ENCODE data around the gene SPRY2.

SPRY2 gene

GRCh38 chr13:80313668-80314256, 27.2 kb downstream of the SPRY2 start:
- no peak for DNase-seq (ENCODE audit: low read depth, low spot score)

GRCh38 chr13:80312967-80313366, 28.0 kb downstream of the SPRY2 start:
- no peak for DNase-seq (ENCODE audit: low read depth, low spot score)

- no peak for DNase-seq (ENCODE audit: low read depth, low spot score)
These were observed 28.8 kb downstream of the SPRY2 start for GRCh38 chr13:80312012-80312704.

- no peak for DNase-seq (ENCODE audit: low read depth, low spot score)
These were observed 31.0 kb downstream of the SPRY2 start for GRCh38 chr13:80309926-80310325.

- no peak for DNase-seq (ENCODE audit: low read depth, low spot score)
These were observed 33.4 kb downstream of the SPRY2 start for GRCh38 chr13:80307401-80307987.

- DNase-seq (ENCODE audit: low read depth, low spot score) = no peak
These were observed 34.5 kb downstream of the SPRY2 start for GRCh38 chr13:80306337-80306972.

GRCh38 chr13:80305737-80306136, 35.2 kb downstream of the SPRY2 start:
- no peak for DNase-seq (ENCODE audit: low read depth, low spot score)

GRCh38 chr13:80303225-80303811, 37.6 kb downstream of the SPRY2 start:
- DNase-seq (ENCODE audit: low read depth, low spot score) = no peak

GRCh38 chr13:80299046-80299445, 41.9 kb downstream of the SPRY2 start:
- DNase-seq (ENCODE audit: low read depth, low spot score) = no peak

GRCh38 chr13:80297503-80297902, 43.4 kb downstream of the SPRY2 start:
- DNase-seq (ENCODE audit: low read depth, low spot score) = no peak

GRCh38 chr13:80297094-80297493, 43.8 kb downstream of the SPRY2 start:
- DNase-seq (ENCODE audit: low read depth, low spot score) = no peak

GRCh38 chr13:80296638-80297037, 44.3 kb downstream of the SPRY2 start:
- no peak for DNase-seq (ENCODE audit: low read depth, low spot score)

- no peak for DNase-seq (ENCODE audit: low read depth, low spot score)
These were observed 50.3 kb downstream of the SPRY2 start for GRCh38 chr13:80290591-80290990.
